A549 (cell line): Measurements from ENCODE around the gene DDX47. TPM values are rescaled to one million over a fixed set of nuclear protein-coding genes. Genes with fewer than 3 reads are reported as not detected.

Experiments
- BHLHE40 ChIP-seq: IDR thresholded peaks from 2 replicates; pipeline ENCODE4 v1.6.1; 2012; ENCODE audit warnings: low read depth, low read length, inconsistent platforms
- CBX8 ChIP-seq: fragments of 200-600 bp; sonication (generic); IDR thresholded peaks from 2 replicates; pipeline ENCODE4 v1.6.1; 2016
- CHD2 ChIP-seq: fragments of 150-350 bp; IDR thresholded peaks from 2 replicates; pipeline ENCODE4 v1.6.1; 2014; ENCODE audit warnings: low read length; ENCODE audit not compliant: partially characterized antibody
- CHD4 ChIP-seq: fragments of 200-600 bp; sonication (generic); IDR thresholded peaks from 2 replicates; pipeline ENCODE4 v1.6.1; 2016; ENCODE audit warnings: antibody characterized with exemption, mild to moderate bottlenecking, borderline replicate concordance
- EHF ChIP-seq: fragments of 250-450 bp; sonication (Bioruptor Pico); IDR thresholded peaks from 2 replicates; pipeline ENCODE4 v1.5.0; 2020; ENCODE audit warnings: mild to moderate bottlenecking
- EHMT2 ChIP-seq: fragments of 200-600 bp; sonication (generic); IDR thresholded peaks from 2 replicates; pipeline ENCODE4 v1.6.1; 2016; ENCODE audit warnings: antibody characterized with exemption, low read depth, mild to moderate bottlenecking, moderate library complexity
- FOSB ChIP-seq: fragments of 250-450 bp; sonication (Bioruptor Pico); IDR thresholded peaks from 2 replicates; pipeline ENCODE4 v1.5.0; 2020; ENCODE audit warnings: mild to moderate bottlenecking, moderate library complexity
- FOSL2 ChIP-seq, 2 experiments: fragments of 450-650 bp in 1 of 2; fragments of >200 bp in 1 of 2; sonication (Bioruptor Twin) in 1 of 2; formaldehyde crosslinking; IDR thresholded peaks; 2 replicates each; pipeline versions ENCODE4 v1.5.0 to v1.6.1; 2016 to 2020; ENCODE audit warnings: mild to moderate bottlenecking in 1 of 2, moderate library complexity in 1 of 2
- FOXS1 ChIP-seq: fragments of 250-450 bp; sonication (Bioruptor Pico); IDR thresholded peaks from 2 replicates; pipeline ENCODE4 v1.5.0; 2020; ENCODE audit warnings: mild to moderate bottlenecking, moderate library complexity
- GATA3 ChIP-seq: IDR thresholded peaks from 2 replicates; pipeline ENCODE4 v1.6.1; 2012; ENCODE audit warnings: borderline replicate concordance
- HDAC2 ChIP-seq: fragments of 200-600 bp; sonication (generic); IDR thresholded peaks from 2 replicates; pipeline ENCODE4 v1.6.1; 2016
- HEYL ChIP-seq: fragments of 250-450 bp; sonication (Bioruptor Pico); IDR thresholded peaks from 2 replicates; pipeline ENCODE4 v1.8.0; 2021; ENCODE audit warnings: mild to moderate bottlenecking, moderate library complexity
- HOXB5 ChIP-seq: fragments of 250-450 bp; sonication (Bioruptor Pico); IDR thresholded peaks from 2 replicates; pipeline ENCODE4 v1.5.0; 2020; ENCODE audit warnings: mild to moderate bottlenecking, moderate library complexity
- JUN ChIP-seq, 2 experiments: fragments of >200 bp; sonication (Bioruptor Twin); formaldehyde crosslinking; IDR thresholded peaks; 2 replicates in 1 of 2; 3 replicates in 1 of 2; pipeline ENCODE4 v1.6.1; 2016 to 2017
- KDM5A ChIP-seq: fragments of 200-600 bp; sonication (generic); IDR thresholded peaks from 2 replicates; pipeline ENCODE4 v1.6.1; 2016; ENCODE audit warnings: antibody characterized with exemption, mild to moderate bottlenecking
- MAZ ChIP-seq: fragments of 150-350 bp; IDR thresholded peaks from 2 replicates; pipeline ENCODE4 v1.6.1; 2014; ENCODE audit warnings: antibody characterized with exemption, low read depth, low read length, borderline replicate concordance
- NFE2L2 ChIP-seq: fragments of 150-350 bp; conservative IDR thresholded peaks from 2 replicates; pipeline ENCODE4 v1.6.1; 2014; ENCODE audit warnings: low read length
- NPAS2 ChIP-seq: fragments of 250-450 bp; sonication (Bioruptor Pico); IDR thresholded peaks from 2 replicates; pipeline ENCODE4 v1.8.0; 2022; ENCODE audit warnings: mild to moderate bottlenecking, moderate library complexity, borderline replicate concordance
- NR3C1 ChIP-seq: fragments of >200 bp; sonication (Bioruptor Twin); formaldehyde crosslinking; IDR thresholded peaks from 3 replicates; pipeline ENCODE4 v1.6.1; 2017
- PHF8 ChIP-seq: fragments of 200-600 bp; sonication (generic); IDR thresholded peaks from 2 replicates; pipeline ENCODE4 v1.6.1; 2016; ENCODE audit warnings: low read depth, mild to moderate bottlenecking, antibody characterized with exemption, moderate library complexity, borderline replicate concordance
- POLR2A ChIP-seq: IDR thresholded peaks from 2 replicates; pipeline ENCODE4 v1.6.1; 2012; ENCODE audit warnings: mild to moderate bottlenecking, low read length
- RCOR1 ChIP-seq: fragments of 150-350 bp; IDR thresholded peaks from 2 replicates; pipeline ENCODE4 v1.6.1; 2014; ENCODE audit warnings: antibody characterized with exemption, low read length, low read depth
- ZC3H11A ChIP-seq: fragments of 450-650 bp; IDR thresholded peaks from 2 replicates; pipeline ENCODE4 v1.6.1; 2014; ENCODE audit warnings: antibody characterized with exemption, mild to moderate bottlenecking
- ZFP36 ChIP-seq: fragments of 450-650 bp; IDR thresholded peaks from 2 replicates; pipeline ENCODE4 v1.6.1; 2014; ENCODE audit warnings: borderline replicate concordance; ENCODE audit not compliant: partially characterized antibody
- polyA plus RNA-seq, 4 experiments: library from polyadenylated mRNA; depleted of rRNA in 3 of 4; stranded (reverse); fragments of >200 nt; fragmentation: RNase III in 1 of 4; extraction: RNeasy Plus Mini Kit Qiagen cat#74134 plus additional on column Dnase treatment in 1 of 4; gene quantifications; 2 replicates in 3 of 4; 3 replicates in 1 of 4; pipeline ENCODE4 v1.2.3, GENCODE V29; 2011 to 2017
- TF ChIP-seq, protein P1 (sequence below): fragments of 250-450 bp; sonication (Bioruptor Pico); IDR thresholded peaks from 2 replicates; pipeline ENCODE4 v1.5.0; 2021; ENCODE audit warnings: mild to moderate bottlenecking, moderate library complexity, borderline replicate concordance
- TF ChIP-seq, protein P2 (sequence below): fragments of 250-450 bp; sonication (Bioruptor Pico); IDR thresholded peaks from 2 replicates; pipeline ENCODE4 v1.5.0; 2020; ENCODE audit warnings: low read depth, mild to moderate bottlenecking, moderate library complexity
- TF ChIP-seq, protein P3 (sequence below): IDR thresholded peaks from 2 replicates; pipeline ENCODE4 v1.6.1; 2012
- TF ChIP-seq, protein P4 (sequence below): fragments of 200-600 bp; sonication (generic); IDR thresholded peaks from 2 replicates; pipeline ENCODE4 v1.6.1; 2016; ENCODE audit warnings: antibody characterized with exemption, mild to moderate bottlenecking, moderate library complexity
- TF ChIP-seq, protein P5 (sequence below): fragments of 450-650 bp; IDR thresholded peaks from 2 replicates; pipeline ENCODE4 v1.6.1; 2014; ENCODE audit warnings: antibody characterized with exemption
- TF ChIP-seq, protein P6 (sequence below): fragments of >200 bp; sonication (Bioruptor Twin); formaldehyde crosslinking; IDR thresholded peaks from 2 replicates; pipeline ENCODE4 v1.6.1; 2016
- TF ChIP-seq, protein P7 (sequence below): fragments of >200 bp; sonication (Bioruptor Twin); formaldehyde crosslinking; IDR thresholded peaks from 3 replicates; pipeline ENCODE4 v1.5.1; 2016
- TF ChIP-seq, protein P8 (sequence below): IDR thresholded peaks from 2 replicates; pipeline ENCODE4 v1.6.1; 2012; ENCODE audit warnings: low read depth, borderline replicate concordance
- TF ChIP-seq, protein P9 (sequence below): IDR thresholded peaks from 2 replicates; pipeline ENCODE4 v1.6.1; 2012

Gene DDX47
- polyA plus RNA-seq, 2 of the 4 experiments (the other 2 are of a cell fraction) = 81.6 to 144 TPM

DNA sequence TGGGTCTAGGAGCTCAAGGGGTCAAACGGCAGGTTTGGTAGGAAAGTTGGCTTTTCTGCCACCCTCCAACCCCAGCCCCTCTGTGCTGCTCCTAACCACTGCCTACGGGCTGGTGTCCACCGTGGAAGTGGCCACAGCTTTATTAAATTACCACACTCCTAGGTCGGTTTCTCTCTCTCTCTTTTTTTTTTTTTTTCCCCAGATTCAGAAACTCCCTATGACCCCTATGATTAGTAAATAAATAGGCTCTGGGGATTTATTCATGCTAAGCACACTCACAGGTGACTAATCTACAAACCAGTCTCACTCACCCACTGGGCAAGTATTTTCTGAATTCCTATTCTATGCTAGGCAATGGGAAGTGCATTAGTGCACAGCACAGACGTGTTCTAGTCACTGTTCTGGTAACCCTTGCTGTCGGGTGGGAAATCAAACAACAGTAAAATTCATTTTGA, 8.7 kb upstream of the DDX47 start (continued):
- TF ChIP-seq NR3C1 (no peak), PHF8 (no peak), POLR2A (no peak), HDAC2 (no peak), ZC3H11A (no peak), HEYL (CRISPR knock-in tag) (no peak), CHD4 (no peak), EHMT2 (no peak), KDM5A (no peak), HOXB5 (CRISPR knock-in tag) (no peak), EHF (CRISPR knock-in tag) (no peak), BHLHE40 (no peak), CHD2 (no peak), FOSB (CRISPR knock-in tag) (no peak), JUN (IDR thresholded peaks at IDR 0.05) (peak in 1 of 2 experiments; percentile 12; a peak in 2 of 5 replicates), RCOR1 (no peak), FOXS1 (peak; percentile 52; the same call in 1 of the 2 replicates), NPAS2 (CRISPR knock-in tag) (no peak), NFE2L2 (no peak), ZFP36 (no peak), GATA3 (peak; percentile 38; the same call in 1 of the 2 replicates), MAZ (no peak), FOSL2 (IDR thresholded peaks at IDR 0.05) (peak; percentile 70), FOSL2 (CRISPR knock-in tag; IDR thresholded peaks at IDR 0.05) (peak; percentile 93), CBX8 (no peak)
- TF ChIP-seq, protein P1, sequence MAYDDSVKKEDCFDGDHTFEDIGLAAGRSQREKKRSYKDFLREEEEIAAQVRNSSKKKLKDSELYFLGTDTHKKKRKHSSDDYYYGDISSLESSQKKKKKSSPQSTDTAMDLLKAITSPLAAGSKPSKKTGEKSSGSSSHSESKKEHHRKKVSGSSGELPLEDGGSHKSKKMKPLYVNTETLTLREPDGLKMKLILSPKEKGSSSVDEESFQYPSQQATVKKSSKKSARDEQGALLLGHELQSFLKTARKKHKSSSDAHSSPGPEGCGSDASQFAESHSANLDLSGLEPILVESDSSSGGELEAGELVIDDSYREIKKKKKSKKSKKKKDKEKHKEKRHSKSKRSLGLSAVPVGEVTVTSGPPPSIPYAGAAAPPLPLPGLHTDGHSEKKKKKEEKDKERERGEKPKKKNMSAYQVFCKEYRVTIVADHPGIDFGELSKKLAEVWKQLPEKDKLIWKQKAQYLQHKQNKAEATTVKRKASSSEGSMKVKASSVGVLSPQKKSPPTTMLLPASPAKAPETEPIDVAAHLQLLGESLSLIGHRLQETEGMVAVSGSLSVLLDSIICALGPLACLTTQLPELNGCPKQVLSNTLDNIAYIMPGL = no peak
- TF ChIP-seq, protein P2, sequence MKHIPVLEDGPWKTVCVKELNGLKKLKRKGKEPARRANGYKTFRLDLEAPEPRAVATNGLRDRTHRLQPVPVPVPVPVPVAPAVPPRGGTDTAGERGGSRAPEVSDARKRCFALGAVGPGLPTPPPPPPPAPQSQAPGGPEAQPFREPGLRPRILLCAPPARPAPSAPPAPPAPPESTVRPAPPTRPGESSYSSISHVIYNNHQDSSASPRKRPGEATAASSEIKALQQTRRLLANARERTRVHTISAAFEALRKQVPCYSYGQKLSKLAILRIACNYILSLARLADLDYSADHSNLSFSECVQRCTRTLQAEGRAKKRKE (CRISPR knock-in tag) = no peak
- TF ChIP-seq, protein P3, sequence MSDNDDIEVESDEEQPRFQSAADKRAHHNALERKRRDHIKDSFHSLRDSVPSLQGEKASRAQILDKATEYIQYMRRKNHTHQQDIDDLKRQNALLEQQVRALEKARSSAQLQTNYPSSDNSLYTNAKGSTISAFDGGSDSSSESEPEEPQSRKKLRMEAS = peak; percentile 52
- TF ChIP-seq, protein P4, sequence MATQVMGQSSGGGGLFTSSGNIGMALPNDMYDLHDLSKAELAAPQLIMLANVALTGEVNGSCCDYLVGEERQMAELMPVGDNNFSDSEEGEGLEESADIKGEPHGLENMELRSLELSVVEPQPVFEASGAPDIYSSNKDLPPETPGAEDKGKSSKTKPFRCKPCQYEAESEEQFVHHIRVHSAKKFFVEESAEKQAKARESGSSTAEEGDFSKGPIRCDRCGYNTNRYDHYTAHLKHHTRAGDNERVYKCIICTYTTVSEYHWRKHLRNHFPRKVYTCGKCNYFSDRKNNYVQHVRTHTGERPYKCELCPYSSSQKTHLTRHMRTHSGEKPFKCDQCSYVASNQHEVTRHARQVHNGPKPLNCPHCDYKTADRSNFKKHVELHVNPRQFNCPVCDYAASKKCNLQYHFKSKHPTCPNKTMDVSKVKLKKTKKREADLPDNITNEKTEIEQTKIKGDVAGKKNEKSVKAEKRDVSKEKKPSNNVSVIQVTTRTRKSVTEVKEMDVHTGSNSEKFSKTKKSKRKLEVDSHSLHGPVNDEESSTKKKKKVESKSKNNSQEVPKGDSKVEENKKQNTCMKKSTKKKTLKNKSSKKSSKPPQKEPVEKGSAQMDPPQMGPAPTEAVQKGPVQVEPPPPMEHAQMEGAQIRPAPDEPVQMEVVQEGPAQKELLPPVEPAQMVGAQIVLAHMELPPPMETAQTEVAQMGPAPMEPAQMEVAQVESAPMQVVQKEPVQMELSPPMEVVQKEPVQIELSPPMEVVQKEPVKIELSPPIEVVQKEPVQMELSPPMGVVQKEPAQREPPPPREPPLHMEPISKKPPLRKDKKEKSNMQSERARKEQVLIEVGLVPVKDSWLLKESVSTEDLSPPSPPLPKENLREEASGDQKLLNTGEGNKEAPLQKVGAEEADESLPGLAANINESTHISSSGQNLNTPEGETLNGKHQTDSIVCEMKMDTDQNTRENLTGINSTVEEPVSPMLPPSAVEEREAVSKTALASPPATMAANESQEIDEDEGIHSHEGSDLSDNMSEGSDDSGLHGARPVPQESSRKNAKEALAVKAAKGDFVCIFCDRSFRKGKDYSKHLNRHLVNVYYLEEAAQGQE = no peak
- TF ChIP-seq, protein P5, sequence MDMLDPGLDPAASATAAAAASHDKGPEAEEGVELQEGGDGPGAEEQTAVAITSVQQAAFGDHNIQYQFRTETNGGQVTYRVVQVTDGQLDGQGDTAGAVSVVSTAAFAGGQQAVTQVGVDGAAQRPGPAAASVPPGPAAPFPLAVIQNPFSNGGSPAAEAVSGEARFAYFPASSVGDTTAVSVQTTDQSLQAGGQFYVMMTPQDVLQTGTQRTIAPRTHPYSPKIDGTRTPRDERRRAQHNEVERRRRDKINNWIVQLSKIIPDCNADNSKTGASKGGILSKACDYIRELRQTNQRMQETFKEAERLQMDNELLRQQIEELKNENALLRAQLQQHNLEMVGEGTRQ = no peak
- TF ChIP-seq, protein P6, sequence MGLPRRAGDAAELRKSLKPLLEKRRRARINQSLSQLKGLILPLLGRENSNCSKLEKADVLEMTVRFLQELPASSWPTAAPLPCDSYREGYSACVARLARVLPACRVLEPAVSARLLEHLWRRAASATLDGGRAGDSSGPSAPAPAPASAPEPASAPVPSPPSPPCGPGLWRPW = no peak
- TF ChIP-seq, protein P7, sequence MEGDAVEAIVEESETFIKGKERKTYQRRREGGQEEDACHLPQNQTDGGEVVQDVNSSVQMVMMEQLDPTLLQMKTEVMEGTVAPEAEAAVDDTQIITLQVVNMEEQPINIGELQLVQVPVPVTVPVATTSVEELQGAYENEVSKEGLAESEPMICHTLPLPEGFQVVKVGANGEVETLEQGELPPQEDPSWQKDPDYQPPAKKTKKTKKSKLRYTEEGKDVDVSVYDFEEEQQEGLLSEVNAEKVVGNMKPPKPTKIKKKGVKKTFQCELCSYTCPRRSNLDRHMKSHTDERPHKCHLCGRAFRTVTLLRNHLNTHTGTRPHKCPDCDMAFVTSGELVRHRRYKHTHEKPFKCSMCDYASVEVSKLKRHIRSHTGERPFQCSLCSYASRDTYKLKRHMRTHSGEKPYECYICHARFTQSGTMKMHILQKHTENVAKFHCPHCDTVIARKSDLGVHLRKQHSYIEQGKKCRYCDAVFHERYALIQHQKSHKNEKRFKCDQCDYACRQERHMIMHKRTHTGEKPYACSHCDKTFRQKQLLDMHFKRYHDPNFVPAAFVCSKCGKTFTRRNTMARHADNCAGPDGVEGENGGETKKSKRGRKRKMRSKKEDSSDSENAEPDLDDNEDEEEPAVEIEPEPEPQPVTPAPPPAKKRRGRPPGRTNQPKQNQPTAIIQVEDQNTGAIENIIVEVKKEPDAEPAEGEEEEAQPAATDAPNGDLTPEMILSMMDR = no peak
- TF ChIP-seq, protein P8, sequence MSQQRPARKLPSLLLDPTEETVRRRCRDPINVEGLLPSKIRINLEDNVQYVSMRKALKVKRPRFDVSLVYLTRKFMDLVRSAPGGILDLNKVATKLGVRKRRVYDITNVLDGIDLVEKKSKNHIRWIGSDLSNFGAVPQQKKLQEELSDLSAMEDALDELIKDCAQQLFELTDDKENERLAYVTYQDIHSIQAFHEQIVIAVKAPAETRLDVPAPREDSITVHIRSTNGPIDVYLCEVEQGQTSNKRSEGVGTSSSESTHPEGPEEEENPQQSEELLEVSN = no peak
- TF ChIP-seq, protein P9, sequence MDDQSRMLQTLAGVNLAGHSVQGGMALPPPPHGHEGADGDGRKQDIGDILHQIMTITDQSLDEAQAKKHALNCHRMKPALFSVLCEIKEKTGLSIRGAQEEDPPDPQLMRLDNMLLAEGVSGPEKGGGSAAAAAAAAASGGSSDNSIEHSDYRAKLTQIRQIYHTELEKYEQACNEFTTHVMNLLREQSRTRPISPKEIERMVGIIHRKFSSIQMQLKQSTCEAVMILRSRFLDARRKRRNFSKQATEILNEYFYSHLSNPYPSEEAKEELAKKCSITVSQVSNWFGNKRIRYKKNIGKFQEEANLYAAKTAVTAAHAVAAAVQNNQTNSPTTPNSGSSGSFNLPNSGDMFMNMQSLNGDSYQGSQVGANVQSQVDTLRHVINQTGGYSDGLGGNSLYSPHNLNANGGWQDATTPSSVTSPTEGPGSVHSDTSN = no peak
